ENCODE measurements around the gene C19orf38. TPM values are rescaled to one million over a fixed set of nuclear protein-coding genes. Genes with fewer than 3 reads are reported as not detected.

Gene C19orf38
- total RNA-seq, 1 experiment from 2014 or later: not detected

DNA sequence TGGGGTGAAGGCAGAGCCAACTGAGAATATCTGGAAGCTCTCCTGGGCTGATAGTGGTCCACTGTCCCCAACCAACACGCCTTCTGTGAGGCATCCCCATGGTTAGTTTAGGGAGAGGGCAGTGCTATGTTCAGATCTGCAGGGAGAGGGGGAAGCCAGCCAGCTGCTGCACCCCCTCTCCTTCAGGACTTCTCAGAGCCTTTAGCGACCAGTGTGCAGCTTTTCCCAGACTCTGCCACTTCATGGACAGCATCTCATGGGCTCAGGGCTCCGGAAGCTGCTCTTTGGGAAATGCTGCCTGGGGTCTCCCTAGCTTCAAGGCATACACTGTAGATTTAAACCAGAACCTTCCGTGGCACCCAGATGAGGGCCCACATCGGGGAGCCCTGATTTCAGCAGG lies 45.7 kb upstream of the C19orf38 start:
- no CpG with 5 or more reads among the region's 5 CpGs for WGBS (ENCODE audit: extremely low coverage, insufficient read length, low lambda C conversion rate)
- Mint-ChIP-seq H3K4me1 (no peaks in the 10 kb centered on the region), H3K27me3 (ENCODE audit: low read depth) (no peaks in the 10 kb centered on the region), H3K9me3 (no peaks in the 10 kb centered on the region), H3K4me3 (no peak overlapping the region), H3K27ac (peak overlapping the region in 1 of 3 experiments; percentile 48; a peak in 1 of 7 replicates), H3K36me3 (ENCODE audit: insufficient read depth in 1 of 3, low read depth in 3 of 3) (peaks cover 18 to 60% (median 58%) of the 10 kb centered on the region in 3 experiments; a peak in 6 of 7 replicates)
- no peak overlapping the region for H3K27ac ChIP-seq (ENCODE audit: insufficient read length, low read depth, low read length)
- no peak overlapping the region for H2BK15ac ChIP-seq (ENCODE audit: low read depth, low read length)
- H3K23ac ChIP-seq (ENCODE audit: insufficient read length, low read depth, low read length): no peak overlapping the region
- no peak overlapping the region for H4K8ac ChIP-seq (replicated peaks; ENCODE audit: insufficient read length, low read depth, low read length)
- no peak overlapping the region for H2BK20ac ChIP-seq (ENCODE audit: low read depth, low read length, poor library complexity, severe bottlenecking)
- no peak overlapping the region for H2BK12ac ChIP-seq (ENCODE audit: insufficient read length, low read depth, low read length)
- no peaks in the 10 kb centered on the region for H3K23me2 ChIP-seq (ENCODE audit: insufficient read length, low read depth, low read length, poor library complexity, severe bottlenecking)
- no peak overlapping the region for H3K56ac ChIP-seq (ENCODE audit: insufficient read length, low read depth, low read length)
- no peak overlapping the region for H3T11ph ChIP-seq (ENCODE audit: low read length)
- no peaks in the 10 kb centered on the region for H4K20me1 ChIP-seq (ENCODE audit: control insufficient read depth, insufficient read depth, insufficient read length)
- H3K79me2 ChIP-seq (ENCODE audit: insufficient read depth, low read length): no peaks in the 10 kb centered on the region
- no peaks in the 10 kb centered on the region for H3K9me3 ChIP-seq (ENCODE audit: control insufficient read depth, low read depth, low read length)
- H2BK5ac ChIP-seq (ENCODE audit: insufficient read length, low read length): no peak overlapping the region
- no peak overlapping the region for H2BK120ac ChIP-seq (ENCODE audit: low read depth, low read length, poor library complexity, severe bottlenecking)
- no peak for DNase-seq
- H3K14ac ChIP-seq (ENCODE audit: insufficient read depth, low read length): no peak overlapping the region
- TF ChIP-seq, protein P1, sequence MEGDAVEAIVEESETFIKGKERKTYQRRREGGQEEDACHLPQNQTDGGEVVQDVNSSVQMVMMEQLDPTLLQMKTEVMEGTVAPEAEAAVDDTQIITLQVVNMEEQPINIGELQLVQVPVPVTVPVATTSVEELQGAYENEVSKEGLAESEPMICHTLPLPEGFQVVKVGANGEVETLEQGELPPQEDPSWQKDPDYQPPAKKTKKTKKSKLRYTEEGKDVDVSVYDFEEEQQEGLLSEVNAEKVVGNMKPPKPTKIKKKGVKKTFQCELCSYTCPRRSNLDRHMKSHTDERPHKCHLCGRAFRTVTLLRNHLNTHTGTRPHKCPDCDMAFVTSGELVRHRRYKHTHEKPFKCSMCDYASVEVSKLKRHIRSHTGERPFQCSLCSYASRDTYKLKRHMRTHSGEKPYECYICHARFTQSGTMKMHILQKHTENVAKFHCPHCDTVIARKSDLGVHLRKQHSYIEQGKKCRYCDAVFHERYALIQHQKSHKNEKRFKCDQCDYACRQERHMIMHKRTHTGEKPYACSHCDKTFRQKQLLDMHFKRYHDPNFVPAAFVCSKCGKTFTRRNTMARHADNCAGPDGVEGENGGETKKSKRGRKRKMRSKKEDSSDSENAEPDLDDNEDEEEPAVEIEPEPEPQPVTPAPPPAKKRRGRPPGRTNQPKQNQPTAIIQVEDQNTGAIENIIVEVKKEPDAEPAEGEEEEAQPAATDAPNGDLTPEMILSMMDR (conservative IDR thresholded peaks at IDR 0.05): no peak
- H3K4me2 ChIP-seq (ENCODE audit: insufficient read depth, insufficient read length, low read length): no peak overlapping the region
- H3K18ac ChIP-seq (ENCODE audit: insufficient read length, low read depth, low read length): no peak overlapping the region
- no peak overlapping the region for H2AK5ac ChIP-seq (ENCODE audit: insufficient read length, low read length)
- no peaks in the 10 kb centered on the region for H3K4me1 ChIP-seq (ENCODE audit: insufficient read depth, low read length)
- no peaks in the 10 kb centered on the region for H3K27me3 ChIP-seq (ENCODE audit: insufficient read depth, low read length)
- H3K4ac ChIP-seq (ENCODE audit: low read depth, low read length): no peak overlapping the region
- no peak overlapping the region for H2AFZ ChIP-seq (ENCODE audit: low read length)
- no peak overlapping the region for H4K91ac ChIP-seq (ENCODE audit: insufficient read length, low read depth, low read length)
- H4K5ac ChIP-seq (ENCODE audit: insufficient read length, low read depth, low read length): no peak overlapping the region
- H3K9ac ChIP-seq (ENCODE audit: extremely low read depth, insufficient read length, low read length): no peak overlapping the region
- no peaks in the 10 kb centered on the region for H3K79me1 ChIP-seq (ENCODE audit: insufficient read depth, low read depth, low read length, poor library complexity, severe bottlenecking)
